Vagina (tissue), 2 donors: ENCODE measurements around the gene MAVS. TPM values are rescaled to one million over a fixed set of nuclear protein-coding genes. Genes with fewer than 3 reads are reported as not detected.
"Not testable (repeated sequence)": the region's sequence is repeated elsewhere in the genome, so short reads cannot be mapped to it uniquely, and the experiment has no call there.

ENCODE experiments used
- DNase-seq, 2 donors: peaks; one replicate each; pipeline ENCODE4 v3.0.0-alpha.2; 2017; ENCODE audit errors: extremely low spot score in 2 of 2
- H3K27ac ChIP-seq: fragments of 200-600 bp; sonication (generic); one replicate; pipeline ENCODE4 v1.5.1; 2019
- H3K27me3 ChIP-seq: fragments of 200-600 bp; sonication (generic); one replicate; pipeline ENCODE4 v1.5.1; 2019
- H3K36me3 ChIP-seq, 2 donors: fragments of 200-600 bp; sonication (generic); one replicate each; pipeline ENCODE4 v1.5.1; 2017 to 2019
- H3K4me1 ChIP-seq: fragments of 200-600 bp; sonication (generic); one replicate; pipeline ENCODE4 v1.5.1; 2019
- H3K4me3 ChIP-seq, 2 donors: fragments of 200-600 bp; sonication (generic); 1 replicate in 1 of 2; 2 replicates in 1 of 2; pipeline ENCODE4 v1.5.1; 2016 to 2019
- H3K9me3 ChIP-seq: fragments of 200-600 bp; sonication (generic); one replicate; pipeline ENCODE4 v1.5.1; 2019
- CTCF ChIP-seq, 3 experiments: fragments of 450-650 bp in 2 of 3; fragments of 200-600 bp in 1 of 3; sonication (generic) in 1 of 3; IDR thresholded peaks; one replicate each; pipeline ENCODE4 v1.5.1; 2017 to 2019; ENCODE audit warnings: antibody characterized with exemption in 3 of 3, mild to moderate bottlenecking in 2 of 3, moderate library complexity in 2 of 3
- POLR2A ChIP-seq, 2 donors: fragments of 450-650 bp; IDR thresholded peaks; one replicate each; pipeline ENCODE4 v1.6.1; 2017; ENCODE audit warnings: antibody characterized with exemption in 2 of 2, mild to moderate bottlenecking in 2 of 2, moderate library complexity in 2 of 2
- POLR2AphosphoS5 ChIP-seq, 2 donors: sonication (generic); formaldehyde crosslinking; IDR thresholded peaks; one replicate each; pipeline ENCODE4 v1.9.0; 2017; ENCODE audit warnings: antibody characterized with exemption in 2 of 2, mild to moderate bottlenecking in 2 of 2, low read depth in 1 of 2; ENCODE audit not compliant: insufficient read depth in 1 of 2
- intact Hi-C: fragments of 100-400 bp; cut with DNase I; formaldehyde crosslinking; loops from one replicate; pipeline ENCODE4 v1.15.1; 2023
- total RNA-seq: library from RNA; depleted of rRNA; stranded (reverse); fragments of >200 nt; gene quantifications from one replicate; pipeline ENCODE4 v1.2.3, GENCODE V29; 2016

The MAVS gene
- total RNA-seq, 1 donor from 2014 or later, result 22.1 TPM

DNA sequence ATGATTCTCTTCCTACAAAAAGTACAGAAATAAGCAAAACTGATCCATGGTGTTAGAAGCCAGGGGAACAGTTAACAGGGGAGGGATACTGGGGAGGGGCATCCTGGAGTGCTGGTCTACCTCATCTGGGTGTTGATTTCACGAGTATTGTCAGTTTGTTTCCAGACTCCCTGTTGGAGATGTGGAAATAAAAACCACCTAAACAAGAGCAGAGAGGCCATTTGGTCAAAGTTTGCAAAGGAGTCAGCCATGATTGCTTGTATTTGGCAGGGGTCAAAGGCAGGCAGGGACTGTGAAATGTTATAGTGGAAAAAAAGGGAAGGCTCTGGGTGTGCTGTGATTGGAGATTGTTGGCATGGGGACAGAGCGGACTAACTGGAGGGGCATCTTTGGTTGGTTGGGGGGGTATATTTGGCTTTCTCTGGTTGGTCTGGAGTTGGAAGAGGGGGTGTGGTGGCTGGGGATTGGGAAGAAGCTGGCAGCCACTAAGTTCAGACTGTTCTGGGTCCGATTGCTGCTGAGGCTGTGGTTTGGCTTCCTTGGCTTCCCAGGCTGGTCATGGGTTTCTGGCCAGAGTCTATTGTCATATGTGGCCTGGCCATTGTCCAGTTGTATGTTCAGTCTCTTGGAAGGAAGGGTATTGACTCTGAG is 27.7 kb downstream of the MAVS start:
- intact Hi-C loops, result no loop called here
- peaks cover 21% of the 10 kb centered on the region for H3K4me1 ChIP-seq

GRCh38 chr20:3875378-3875974 is 28.8 kb downstream of the MAVS start:
- no peak overlapping the region for H3K4me3 ChIP-seq
- H3K27me3 ChIP-seq, result no peaks in the 10 kb centered on the region
- H3K27ac ChIP-seq, result no peak overlapping the region
- no peaks in the 10 kb centered on the region for H3K9me3 ChIP-seq
- H3K4me1 ChIP-seq, result peaks cover 21% of the 10 kb centered on the region
- peaks cover 0 to 13% of the 10 kb centered on the region in 2 donors for H3K36me3 ChIP-seq
- TF ChIP-seq POLR2A (IDR thresholded peaks at IDR 0.05), result no peak
- no peak for DNase-seq
- intact Hi-C loops, result no loop called here

More for the DNA sequence above, 27.7 kb downstream of the MAVS start:
- no peak for DNase-seq
- no peak overlapping the region for H3K4me3 ChIP-seq
- no peaks in the 10 kb centered on the region for H3K9me3 ChIP-seq
- H3K36me3 ChIP-seq, result peaks cover 0 to 20% of the 10 kb centered on the region in 2 donors
- H3K27ac ChIP-seq, result peak overlapping the region; percentile 33
- H3K27me3 ChIP-seq, result no peaks in the 10 kb centered on the region
- no peak for TF ChIP-seq CTCF (IDR thresholded peaks at IDR 0.05)
- no peak for TF ChIP-seq POLR2A (IDR thresholded peaks at IDR 0.05)
- TF ChIP-seq POLR2AphosphoS5 (IDR thresholded peaks at IDR 0.05; ENCODE audit: insufficient read depth in 1 of 2, low read depth in 1 of 2), result no peak

DNA sequence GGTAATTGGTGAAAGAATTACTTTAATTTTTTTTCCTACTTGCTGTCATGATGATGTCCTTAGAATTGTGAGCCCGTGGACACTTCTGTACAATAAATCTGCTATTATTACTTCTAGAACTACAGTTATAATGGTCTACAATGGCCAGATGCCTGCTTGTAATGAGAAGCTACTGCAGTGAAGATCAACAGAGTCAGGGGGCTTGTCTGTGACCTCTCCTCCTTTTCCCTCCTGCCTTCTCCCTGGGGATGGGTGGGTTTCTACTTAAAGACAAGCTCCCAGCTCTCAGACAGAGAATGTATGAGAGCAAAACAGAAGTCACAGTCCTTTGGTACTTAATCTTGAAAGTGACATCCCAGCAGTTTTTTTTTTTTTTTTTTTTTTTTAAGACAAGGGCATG is 29.4 kb downstream of the MAVS start:
- Histone ChIP-seq H3K27me3 (no peaks in the 10 kb centered on the region), H3K27ac (no peak overlapping the region), H3K36me3 (peaks cover 0 to 13% of the 10 kb centered on the region in 2 donors), H3K9me3 (no peaks in the 10 kb centered on the region), H3K4me3 (no peak overlapping the region), H3K4me1 (peaks cover 21% of the 10 kb centered on the region)
- TF ChIP-seq POLR2A (IDR thresholded peaks at IDR 0.05), result no peak
- no peak for TF ChIP-seq CTCF (IDR thresholded peaks at IDR 0.05)
- no peak for TF ChIP-seq POLR2AphosphoS5 (IDR thresholded peaks at IDR 0.05; ENCODE audit: insufficient read depth in 1 of 2, low read depth in 1 of 2)
- intact Hi-C loops, result no loop called here
- DNase-seq, result no peak

DNA sequence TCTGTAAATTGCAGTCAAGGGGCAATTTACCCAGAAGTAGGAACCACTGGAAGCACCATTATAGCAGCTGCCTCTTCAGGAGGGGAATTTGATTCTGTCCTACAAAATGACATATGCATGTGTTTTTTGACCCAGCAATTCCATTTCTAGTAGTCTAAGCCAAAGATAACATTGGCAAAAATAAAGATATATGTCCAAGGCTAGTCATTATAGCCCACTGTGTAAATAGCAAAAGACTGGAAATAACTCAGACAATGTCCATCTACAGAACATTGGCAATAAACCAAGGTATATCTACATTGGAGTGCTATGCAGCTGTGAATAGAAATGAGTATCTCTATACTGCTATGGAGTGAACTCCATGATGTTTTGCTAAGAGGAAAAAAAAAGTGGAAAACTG is 30.0 kb downstream of the MAVS start:
- no peaks in the 10 kb centered on the region for H3K27me3 ChIP-seq
- intact Hi-C loops, result no loop called here
- TF ChIP-seq POLR2AphosphoS5 (IDR thresholded peaks at IDR 0.05; ENCODE audit: insufficient read depth in 1 of 2, low read depth in 1 of 2) (no peak), CTCF (IDR thresholded peaks at IDR 0.05) (no peak), POLR2A (IDR thresholded peaks at IDR 0.05) (no peak)
- H3K4me3 ChIP-seq, result no peak overlapping the region
- H3K36me3 ChIP-seq, result peaks cover 0 to 13% of the 10 kb centered on the region in 2 donors
- no peaks in the 10 kb centered on the region for H3K9me3 ChIP-seq
- no peak for DNase-seq
- no peak overlapping the region for H3K27ac ChIP-seq
- peaks cover 15% of the 10 kb centered on the region for H3K4me1 ChIP-seq

GRCh38 chr20:3878921-3879274 is 32.3 kb downstream of the MAVS start:
- H3K27ac ChIP-seq, H3K4me3 ChIP-seq, DNase-seq, intact Hi-C loops, H3K9me3 ChIP-seq, H3K36me3 ChIP-seq, H3K27me3 ChIP-seq: not testable (repeated sequence)
- H3K4me1 ChIP-seq, result peaks cover 14% of the 10 kb centered on the region

GRCh38 chr20:3885715-3886114 is 39.1 kb downstream of the MAVS start:
- Histone ChIP-seq H3K4me1 (peaks cover 14% of the 10 kb centered on the region), H3K4me3 (no peak overlapping the region), H3K9me3 (no peaks in the 10 kb centered on the region), H3K36me3 (no peaks in the 10 kb centered on the region), H3K27me3 (no peaks in the 10 kb centered on the region), H3K27ac (no peak overlapping the region)
- intact Hi-C loops, result loop anchor here (10.0 kb wide), 1 partner anchor 199 kb away; no protein-coding TSS in a partner anchor
- no peak for TF ChIP-seq POLR2A (IDR thresholded peaks at IDR 0.05)
- no peak for TF ChIP-seq CTCF (IDR thresholded peaks at IDR 0.05)
- no peak for TF ChIP-seq POLR2AphosphoS5 (IDR thresholded peaks at IDR 0.05; ENCODE audit: insufficient read depth in 1 of 2, low read depth in 1 of 2)
- DNase-seq, result no peak
